IPS-15b (cell line): ENCODE data around the gene FAM241A.

Source experiments
- H3K27me3 ChIP-seq: one replicate; pipeline ENCODE4 v1.6.1; 2013; ENCODE audit warnings: low read length; ENCODE audit not compliant: control insufficient read depth, insufficient read depth
- H3K36me3 ChIP-seq: one replicate; pipeline ENCODE4 v1.6.1; 2013; ENCODE audit warnings: low read length; ENCODE audit not compliant: control insufficient read depth, insufficient read depth
- H3K4me1 ChIP-seq: one replicate; pipeline ENCODE4 v1.6.1; 2013; ENCODE audit warnings: mild to moderate bottlenecking, low read length; ENCODE audit not compliant: control insufficient read depth, insufficient read depth
- H3K4me3 ChIP-seq: one replicate; pipeline ENCODE4 v1.5.1; 2013; ENCODE audit warnings: low read depth, low read length
- H3K9ac ChIP-seq: one replicate; pipeline ENCODE4 v1.6.1; 2013; ENCODE audit warnings: low read depth, mild to moderate bottlenecking, low read length
- H3K9me3 ChIP-seq: one replicate; pipeline ENCODE4 v1.6.1; 2013; ENCODE audit warnings: mild to moderate bottlenecking, low read length; ENCODE audit not compliant: control insufficient read depth, insufficient read depth

Gene FAM241A

GRCh38 chr4:112141366-112142138, 3.7 kb upstream of the FAM241A start:
- Histone ChIP-seq H3K27me3 (peaks cover 8% of the 10 kb centered on the region), H3K4me1 (no peaks in the 10 kb centered on the region), H3K9me3 (no peaks in the 10 kb centered on the region), H3K9ac (no peak overlapping the region), H3K36me3 (no peaks in the 10 kb centered on the region), H3K4me3 (no peak overlapping the region)

DNA sequence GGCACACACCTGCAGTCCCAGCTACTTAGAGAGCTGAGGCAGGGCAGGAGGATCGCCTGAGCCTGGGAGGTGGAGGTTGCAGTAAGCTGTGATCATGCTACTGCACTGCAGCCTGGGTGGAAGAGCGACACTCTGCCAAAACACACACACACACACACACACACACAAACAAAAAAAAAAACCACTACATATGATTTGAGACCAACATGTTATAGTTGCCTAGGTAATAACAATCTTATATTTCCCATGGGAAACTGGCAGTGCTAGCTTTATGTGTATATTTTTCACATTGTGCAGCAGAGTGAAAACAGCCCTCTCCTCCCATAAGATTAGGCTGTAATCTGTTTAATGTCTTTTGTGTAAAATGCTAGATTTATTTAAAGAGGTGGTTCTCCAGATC, 3.1 kb upstream of the FAM241A start:
- Histone ChIP-seq H3K4me3 (no peak overlapping the region), H3K36me3 (no peaks in the 10 kb centered on the region), H3K9ac (no peak overlapping the region), H3K27me3 (peaks cover 14% of the 10 kb centered on the region), H3K9me3 (no peaks in the 10 kb centered on the region), H3K4me1 (no peaks in the 10 kb centered on the region)

DNA sequence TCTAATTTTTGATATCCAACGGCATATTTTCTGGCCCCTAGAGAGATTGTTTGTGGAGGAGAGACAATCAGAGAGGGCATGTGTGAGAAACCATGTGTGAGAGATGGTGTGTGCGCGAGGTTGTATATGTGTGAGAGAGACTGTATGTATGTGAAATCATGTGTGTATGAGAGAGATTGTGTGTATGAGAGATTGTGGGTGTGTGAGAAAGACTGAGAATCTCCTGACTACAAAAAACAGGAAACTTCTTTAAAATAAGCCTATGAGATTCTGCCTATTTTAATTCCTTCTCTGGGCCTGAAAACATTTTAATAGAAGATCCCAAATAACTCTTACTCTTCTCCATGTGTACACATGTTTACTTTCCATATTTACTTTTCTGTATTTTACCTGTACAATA, 1.5 kb upstream of the FAM241A start:
- Histone ChIP-seq H3K9ac (no peak overlapping the region), H3K36me3 (no peaks in the 10 kb centered on the region), H3K9me3 (no peaks in the 10 kb centered on the region), H3K4me3 (no peak overlapping the region), H3K4me1 (no peaks in the 10 kb centered on the region), H3K27me3 (peaks cover 29% of the 10 kb centered on the region)

GRCh38 chr4:112144546-112145325, 518 bp upstream of the FAM241A start:
- Histone ChIP-seq H3K9me3 (no peaks in the 10 kb centered on the region), H3K9ac (no peak overlapping the region), H3K36me3 (no peaks in the 10 kb centered on the region), H3K4me3 (peak overlapping the region; percentile 46), H3K4me1 (no peaks in the 10 kb centered on the region), H3K27me3 (peaks cover 29% of the 10 kb centered on the region)

DNA sequence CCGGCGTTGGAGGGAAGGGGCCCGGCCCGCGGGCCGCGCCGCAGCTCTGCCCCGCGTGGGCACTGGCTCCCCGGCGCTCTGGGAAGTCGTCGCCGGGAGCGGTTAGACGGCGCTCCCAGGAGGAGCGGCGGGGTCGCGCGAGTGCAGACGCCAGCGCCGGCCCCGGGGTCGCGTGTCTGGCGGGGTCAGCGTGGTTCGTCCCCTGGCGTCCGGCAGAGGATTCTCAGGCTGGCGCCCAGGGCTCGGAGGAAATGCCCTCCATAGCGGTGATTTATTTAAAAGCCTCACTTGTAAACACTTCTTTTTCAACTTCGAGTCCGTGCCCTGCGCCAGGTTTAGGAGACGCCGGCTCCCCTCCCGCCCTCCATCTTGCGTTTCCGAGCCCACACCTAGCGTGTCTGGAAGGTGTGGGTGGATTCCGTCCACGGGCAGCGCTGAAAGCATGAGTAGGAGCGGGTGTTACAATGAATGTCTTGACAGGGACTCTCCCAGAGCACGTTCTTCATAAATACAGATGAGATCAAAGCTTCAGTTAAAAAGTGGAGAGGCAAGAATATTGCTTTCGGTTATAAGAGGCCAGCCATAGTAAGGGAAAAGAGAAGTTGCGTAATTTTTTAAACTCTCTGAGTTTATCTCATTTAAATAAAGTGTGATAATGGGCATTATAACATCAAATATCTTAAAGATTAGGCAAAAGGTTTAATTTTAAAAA, 692 bp downstream of the FAM241A start:
- H3K36me3 ChIP-seq: no peaks in the 10 kb centered on the region
- H3K27me3 ChIP-seq: peaks cover 29% of the 10 kb centered on the region
- H3K9me3 ChIP-seq: no peaks in the 10 kb centered on the region
- H3K9ac ChIP-seq: no peak overlapping the region
- H3K4me3 ChIP-seq: peak overlapping the region; percentile 66
- no peaks in the 10 kb centered on the region for H3K4me1 ChIP-seq

DNA sequence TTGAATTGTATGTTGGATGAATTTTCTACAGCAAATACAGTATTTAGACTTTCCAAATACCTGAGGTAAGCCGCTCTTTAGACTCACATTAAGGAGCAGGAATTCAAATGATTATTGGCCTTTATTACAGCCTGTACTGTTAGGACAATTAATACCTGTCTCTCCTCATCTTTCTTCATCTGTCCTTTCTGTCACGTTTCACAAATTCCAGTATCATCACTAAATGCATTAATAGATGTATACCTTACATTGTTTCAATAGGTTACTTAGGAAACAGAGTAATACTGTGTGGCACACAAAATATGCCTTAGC, 1.2 kb downstream of the FAM241A start:
- Histone ChIP-seq H3K27me3 (peaks cover 29% of the 10 kb centered on the region), H3K9me3 (no peaks in the 10 kb centered on the region), H3K36me3 (no peaks in the 10 kb centered on the region), H3K4me1 (no peaks in the 10 kb centered on the region), H3K9ac (no peak overlapping the region), H3K4me3 (no peak overlapping the region)

- H3K9ac ChIP-seq: no peak overlapping the region
- no peak overlapping the region for H3K4me3 ChIP-seq
- peaks cover 29% of the 10 kb centered on the region for H3K27me3 ChIP-seq
- H3K36me3 ChIP-seq: no peaks in the 10 kb centered on the region
- no peaks in the 10 kb centered on the region for H3K9me3 ChIP-seq
- no peaks in the 10 kb centered on the region for H3K4me1 ChIP-seq
These were observed 2.4 kb downstream of the FAM241A start for GRCh38 chr4:112147697-112148096.

DNA sequence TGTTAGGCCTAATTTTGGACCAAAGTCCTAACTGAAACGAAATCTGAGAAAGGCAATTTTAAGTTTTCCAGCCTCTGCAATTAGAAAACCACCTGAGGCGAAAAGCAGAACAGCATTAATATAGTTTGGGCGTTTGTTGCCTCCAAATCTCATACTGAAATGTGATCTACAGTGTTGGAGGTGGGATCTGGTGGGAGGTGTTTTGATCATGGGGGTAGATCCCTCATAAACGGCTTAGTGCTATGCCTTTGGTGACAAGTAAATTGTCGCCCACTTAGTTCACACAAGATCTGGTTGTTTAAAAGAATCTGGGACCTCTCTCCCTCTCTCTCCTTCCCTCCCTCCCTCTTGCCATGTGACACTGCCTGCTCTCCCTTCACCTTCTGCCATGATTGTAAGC, 5.7 kb downstream of the FAM241A start:
- Histone ChIP-seq H3K9ac (no peak overlapping the region), H3K4me1 (no peaks in the 10 kb centered on the region), H3K27me3 (peaks cover 27% of the 10 kb centered on the region), H3K9me3 (no peaks in the 10 kb centered on the region), H3K4me3 (no peak overlapping the region), H3K36me3 (no peaks in the 10 kb centered on the region)

DNA sequence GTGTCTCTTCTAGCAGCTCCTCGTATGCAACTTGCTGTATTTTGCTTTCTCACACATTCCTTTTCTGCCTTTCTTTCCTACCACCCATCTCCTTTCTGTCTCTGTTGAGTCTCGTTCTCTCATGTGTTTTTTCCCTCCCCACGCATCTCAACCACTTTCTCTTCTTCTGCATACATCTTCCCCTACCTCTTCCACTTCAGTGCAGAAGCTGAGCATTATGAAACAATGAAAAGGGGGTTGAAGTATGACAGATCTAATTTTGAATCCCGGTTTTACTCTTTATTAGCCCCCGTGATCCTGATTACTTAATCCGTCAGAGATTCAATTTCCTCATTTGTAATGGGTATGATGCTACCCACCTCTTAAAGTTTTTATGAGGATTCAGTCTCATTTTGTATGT, 7.3 kb downstream of the FAM241A start:
- Histone ChIP-seq H3K36me3 (no peaks in the 10 kb centered on the region), H3K4me3 (no peak overlapping the region), H3K4me1 (no peaks in the 10 kb centered on the region), H3K9me3 (no peaks in the 10 kb centered on the region), H3K9ac (no peak overlapping the region), H3K27me3 (peaks cover 11% of the 10 kb centered on the region)

GRCh38 chr4:112153211-112153791, 8.0 kb downstream of the FAM241A start:
- no peak overlapping the region for H3K9ac ChIP-seq
- peaks cover 5% of the 10 kb centered on the region for H3K27me3 ChIP-seq
- no peaks in the 10 kb centered on the region for H3K9me3 ChIP-seq
- no peaks in the 10 kb centered on the region for H3K36me3 ChIP-seq
- no peak overlapping the region for H3K4me3 ChIP-seq
- H3K4me1 ChIP-seq: no peaks in the 10 kb centered on the region

DNA sequence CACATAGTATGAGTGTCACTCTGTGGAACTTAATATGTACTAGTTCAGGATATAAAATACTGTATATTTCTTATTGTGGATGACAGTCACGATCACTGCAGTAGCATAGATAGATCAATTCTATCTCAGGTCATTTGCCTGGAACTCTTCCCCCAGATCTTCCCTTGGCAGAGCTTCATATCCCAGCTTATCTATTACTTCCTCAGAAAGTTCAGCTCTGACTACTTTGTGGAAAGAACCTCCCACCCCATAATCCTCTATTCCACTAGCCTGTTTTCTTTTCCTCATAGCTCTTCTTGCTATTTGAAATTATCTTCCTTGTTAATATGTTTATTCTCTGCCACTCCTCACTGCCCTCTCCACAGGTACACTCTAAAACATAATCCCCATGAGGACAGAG, 10.9 kb downstream of the FAM241A start:
- Histone ChIP-seq H3K4me1 (no peaks in the 10 kb centered on the region), H3K4me3 (no peak overlapping the region), H3K36me3 (no peaks in the 10 kb centered on the region)

More for the DNA sequence above, 10.9 kb downstream of the FAM241A start:
- no peaks in the 10 kb centered on the region for H3K9me3 ChIP-seq
- H3K27me3 ChIP-seq: no peaks in the 10 kb centered on the region
- H3K9ac ChIP-seq: no peak overlapping the region
